Memory B cell (primary cell): ENCODE results near the gene MAGOH.

ENCODE experiments used
- ATAC-seq: fragments of 150-1000 bp; cut with Tn5 transposase; 2 replicates; pipeline ENCODE4 v1.10.0; 2021; ENCODE audit warnings: low read depth, mild to moderate bottlenecking, moderate library complexity
- DNase-seq, 2 donors: peaks; one replicate each; pipeline ENCODE4 v3.0.0; 2022; ENCODE audit warnings: low spot score in 2 of 2
- H3K27ac Mint-ChIP-seq: one replicate; pipeline ENCODE4 v1.8.0; 2022; ENCODE audit warnings: mild to moderate bottlenecking, moderate library complexity, mixed read lengths
- H3K27me3 Mint-ChIP-seq: one replicate; pipeline ENCODE4 v1.8.0; 2022; ENCODE audit warnings: mixed read lengths
- H3K36me3 Mint-ChIP-seq: one replicate; pipeline ENCODE4 v1.8.0; 2022; ENCODE audit warnings: mild to moderate bottlenecking, mixed read lengths
- H3K4me1 Mint-ChIP-seq: one replicate; pipeline ENCODE4 v1.8.0; 2022; ENCODE audit warnings: mixed read lengths
- H3K4me3 Mint-ChIP-seq: one replicate; pipeline ENCODE4 v1.8.0; 2022; ENCODE audit warnings: mild to moderate bottlenecking, moderate library complexity, mixed read lengths
- H3K9me3 Mint-ChIP-seq: one replicate; pipeline ENCODE4 v1.8.0; 2022; ENCODE audit warnings: mixed read lengths

The MAGOH gene

GRCh38 chr1:53180951-53181350, 57.4 kb downstream of the MAGOH start:
- no peak for DNase-seq
- no peak overlapping the region for H3K4me3 Mint-ChIP-seq
- peaks cover 12% of the 10 kb centered on the region for H3K27me3 Mint-ChIP-seq
- ATAC-seq: no peak
- no peaks in the 10 kb centered on the region for H3K9me3 Mint-ChIP-seq
- no peak overlapping the region for H3K27ac Mint-ChIP-seq
- no peaks in the 10 kb centered on the region for H3K4me1 Mint-ChIP-seq
- H3K36me3 Mint-ChIP-seq: no peaks in the 10 kb centered on the region

GRCh38 chr1:53180226-53180625, 58.1 kb downstream of the MAGOH start:
- Mint-ChIP-seq H3K27ac (no peak overlapping the region), H3K9me3 (no peaks in the 10 kb centered on the region), H3K36me3 (no peaks in the 10 kb centered on the region), H3K27me3 (peaks cover 16% of the 10 kb centered on the region), H3K4me3 (no peak overlapping the region), H3K4me1 (no peaks in the 10 kb centered on the region)
- no peak for ATAC-seq
- no peak for DNase-seq
